Bronchial epithelial cell (primary cell): ENCODE data around the gene PHF19. TPM values are rescaled to one million over a fixed set of nuclear protein-coding genes. Genes with fewer than 3 reads are reported as not detected.

Source experiments
- DNase-seq: peaks from one replicate; pipeline ENCODE4 v3.0.0-alpha.2; 2010; ENCODE audit warnings: low read depth
- FAIRE-seq: peaks from 2 replicates; lab custom pipeline; 2011; peaks lifted over from hg19 to GRCh38; lab: Jason Lieb, UNC
- H3K27me3 ChIP-seq: 2 replicates; pipeline ENCODE4 v1.5.1; 2011; ENCODE audit warnings: low read length; ENCODE audit not compliant: control insufficient read depth, insufficient read depth
- H3K36me3 ChIP-seq: 2 replicates; pipeline ENCODE4 v1.5.1; 2011; ENCODE audit warnings: low read length; ENCODE audit not compliant: control insufficient read depth, insufficient read depth
- H3K4me3 ChIP-seq: 2 replicates; pipeline ENCODE4 v1.5.1; 2011; ENCODE audit warnings: mild to moderate bottlenecking, low read depth, low read length, control low read depth
- CTCF ChIP-seq: IDR thresholded peaks from 2 replicates; pipeline ENCODE4 v1.5.1; 2011; ENCODE audit warnings: mild to moderate bottlenecking, moderate library complexity, low read length, control low read depth, inconsistent platforms; ENCODE audit not compliant: insufficient read depth, severe bottlenecking
- total RNA-seq: library from RNA; depleted of rRNA; stranded (reverse); fragments of >200 nt; gene quantifications from 2 replicates; pipeline ENCODE4 v1.2.1, GENCODE V29; 2014

Gene PHF19
- total RNA-seq, 1 donor from 2014 or later: 7.6 TPM

- FAIRE-seq (no peak), DNase-seq (no peak)
- TF ChIP-seq CTCF: no peak
- Histone ChIP-seq H3K4me3 (no peak overlapping the region), H3K36me3 (no peaks in the 10 kb centered on the region), H3K27me3 (no peaks in the 10 kb centered on the region)
These were observed 69.2 kb downstream of the PHF19 start for GRCh38 chr9:120807607-120808379.

Other genes with a start within 250 kb of the PHF19 start
- 4.7 and 5.9 TPM in 2 replicates for gene MEGF9, start 162.7 kb downstream of the PHF19 start, total RNA-seq
- 30.0 and 31.1 TPM in 2 replicates for gene FBXW2, start 83.8 kb downstream of the PHF19 start, total RNA-seq
- 12.4 and 16.4 TPM in 2 replicates for gene PSMD5, start 34.3 kb downstream of the PHF19 start, total RNA-seq
- 0.79 and 1.0 TPM in 2 replicates for gene TRAF1, start 49.6 kb upstream of the PHF19 start, total RNA-seq
- gene C5, start 173.1 kb upstream of the PHF19 start, total RNA-seq: 0.64 and 1.3 TPM in 2 replicates
- 5.0 and 7.0 TPM in 2 replicates for gene CNTRL, start 197.8 kb upstream of the PHF19 start, total RNA-seq